ENCODE measurements around the gene PANX2. TPM values are rescaled to one million over a fixed set of nuclear protein-coding genes. Genes with fewer than 3 reads are reported as not detected.
A peak's percentile ranks its signal among the peaks of the same experiment; 100 is the strongest.
"Not testable (repeated sequence)": the region's sequence is repeated elsewhere in the genome, so short reads cannot be mapped to it uniquely, and the experiment has no call there.

PANX2 gene
- total RNA-seq, 1 donor from 2014 or later: 2.0 TPM

- DNase-seq (ENCODE audit: low spot score in 2 of 2) (peak; percentile 69 to 78), FAIRE-seq (no peak)
These were observed 23.9 kb upstream of the PANX2 start for GRCh38 chr22:50146439-50147238.

GRCh38 chr22:50147258-50148165 is 23.0 kb upstream of the PANX2 start:
- not testable (repeated sequence) for DNase-seq (ENCODE audit: low spot score in 2 of 2); FAIRE-seq

GRCh38 chr22:50148166-50148500 is 22.4 kb upstream of the PANX2 start:
- no peak for FAIRE-seq

GRCh38 chr22:50148991-50149721 is 21.4 kb upstream of the PANX2 start:
- no peak for FAIRE-seq

More at GRCh38 chr22:50148166-50148500, 22.4 kb upstream of the PANX2 start:
- DNase-seq (ENCODE audit: low spot score in 2 of 2): no peak

GRCh38 chr22:50150161-50151129 is 20.1 kb upstream of the PANX2 start:
- no peak for DNase-seq (ENCODE audit: low spot score in 2 of 2)
- FAIRE-seq: no peak

More at GRCh38 chr22:50148991-50149721, 21.4 kb upstream of the PANX2 start:
- peak in 1 of 2 donors; percentile 62 for DNase-seq (ENCODE audit: low spot score in 2 of 2)

GRCh38 chr22:50151571-50152537 is 18.7 kb upstream of the PANX2 start:
- DNase-seq (ENCODE audit: low spot score in 2 of 2) (no peak), FAIRE-seq (no peak)

GRCh38 chr22:50153056-50153755 is 17.3 kb upstream of the PANX2 start:
- FAIRE-seq (no peak), DNase-seq (ENCODE audit: low spot score in 2 of 2) (no peak)

- FAIRE-seq (no peak), DNase-seq (ENCODE audit: low spot score in 2 of 2) (no peak)
These were observed 16.8 kb upstream of the PANX2 start for GRCh38 chr22:50153756-50154140.

- no peak for FAIRE-seq
- no peak for DNase-seq (ENCODE audit: low spot score in 2 of 2)
These were observed 12.7 kb upstream of the PANX2 start for GRCh38 chr22:50157709-50158375.

- FAIRE-seq (no peak), DNase-seq (ENCODE audit: low spot score in 2 of 2) (no peak)
These were observed 9.6 kb upstream of the PANX2 start for GRCh38 chr22:50160947-50161346.

GRCh38 chr22:50161508-50162390 is 8.8 kb upstream of the PANX2 start:
- DNase-seq (ENCODE audit: low spot score in 2 of 2) (no peak), FAIRE-seq (no peak)

- FAIRE-seq (no peak), DNase-seq (ENCODE audit: low spot score in 2 of 2) (no peak)
These were observed 8.1 kb upstream of the PANX2 start for GRCh38 chr22:50162391-50162956.

GRCh38 chr22:50165436-50166123 is 5.0 kb upstream of the PANX2 start:
- FAIRE-seq (no peak), DNase-seq (ENCODE audit: low spot score in 2 of 2) (no peak)

- FAIRE-seq: no peak
- DNase-seq (ENCODE audit: low spot score in 2 of 2): no peak
These were observed 2.6 kb upstream of the PANX2 start for GRCh38 chr22:50167689-50168489.
